Stomach (tissue), 4 donors: ENCODE data around the gene TSKU.

ENCODE experiments used
- EP300 ChIP-seq: sonication (generic); formaldehyde crosslinking; IDR thresholded peaks from one replicate; pipeline ENCODE4 v1.6.1; 2017; ENCODE audit warnings: antibody characterized with exemption
- POLR2A ChIP-seq, 4 donors: fragments of 450-650 bp; IDR thresholded peaks; one replicate each; pipeline ENCODE4 v1.6.1; 2016; ENCODE audit warnings: antibody characterized with exemption in 4 of 4, control low read depth in 2 of 4, mild to moderate bottlenecking in 1 of 4, moderate library complexity in 1 of 4
- POLR2AphosphoS5 ChIP-seq, 3 donors: sonication (generic); formaldehyde crosslinking; IDR thresholded peaks; one replicate each; pipeline ENCODE4 v1.6.1; 2016; ENCODE audit warnings: antibody characterized with exemption in 3 of 3
- TF ChIP-seq, protein P1 (sequence below), 7 experiments: fragments of 450-650 bp in 4 of 7; fragments of 200-600 bp in 3 of 7; sonication (generic) in 3 of 7; IDR thresholded peaks; one replicate each; pipeline ENCODE4 v1.5.1; 2016 to 2019; ENCODE audit warnings: antibody characterized with exemption in 7 of 7, control low read depth in 2 of 7, mild to moderate bottlenecking in 1 of 7

GRCh38 chr11:76841923-76842452, 58.8 kb downstream of the TSKU start:
- TF ChIP-seq, protein P1, sequence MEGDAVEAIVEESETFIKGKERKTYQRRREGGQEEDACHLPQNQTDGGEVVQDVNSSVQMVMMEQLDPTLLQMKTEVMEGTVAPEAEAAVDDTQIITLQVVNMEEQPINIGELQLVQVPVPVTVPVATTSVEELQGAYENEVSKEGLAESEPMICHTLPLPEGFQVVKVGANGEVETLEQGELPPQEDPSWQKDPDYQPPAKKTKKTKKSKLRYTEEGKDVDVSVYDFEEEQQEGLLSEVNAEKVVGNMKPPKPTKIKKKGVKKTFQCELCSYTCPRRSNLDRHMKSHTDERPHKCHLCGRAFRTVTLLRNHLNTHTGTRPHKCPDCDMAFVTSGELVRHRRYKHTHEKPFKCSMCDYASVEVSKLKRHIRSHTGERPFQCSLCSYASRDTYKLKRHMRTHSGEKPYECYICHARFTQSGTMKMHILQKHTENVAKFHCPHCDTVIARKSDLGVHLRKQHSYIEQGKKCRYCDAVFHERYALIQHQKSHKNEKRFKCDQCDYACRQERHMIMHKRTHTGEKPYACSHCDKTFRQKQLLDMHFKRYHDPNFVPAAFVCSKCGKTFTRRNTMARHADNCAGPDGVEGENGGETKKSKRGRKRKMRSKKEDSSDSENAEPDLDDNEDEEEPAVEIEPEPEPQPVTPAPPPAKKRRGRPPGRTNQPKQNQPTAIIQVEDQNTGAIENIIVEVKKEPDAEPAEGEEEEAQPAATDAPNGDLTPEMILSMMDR (IDR thresholded peaks at IDR 0.05) = no peak
- TF ChIP-seq POLR2A (IDR thresholded peaks at IDR 0.05) (no peak), POLR2AphosphoS5 (IDR thresholded peaks at IDR 0.05) (no peak), EP300 (no peak)
